GM21529 (cell line): Measurements from ENCODE around the gene NXF2B.
"Not testable (repeated sequence)": the region's sequence is repeated elsewhere in the genome, so short reads cannot be mapped to it uniquely, and the experiment has no call there.

ENCODE experiments used
- ATAC-seq: cut with Tn5 transposase; IDR thresholded peaks from one replicate; pipeline ENCODE4 v1.9.1; 2021; ENCODE audit not compliant: unreplicated experiment

NXF2B gene

DNA sequence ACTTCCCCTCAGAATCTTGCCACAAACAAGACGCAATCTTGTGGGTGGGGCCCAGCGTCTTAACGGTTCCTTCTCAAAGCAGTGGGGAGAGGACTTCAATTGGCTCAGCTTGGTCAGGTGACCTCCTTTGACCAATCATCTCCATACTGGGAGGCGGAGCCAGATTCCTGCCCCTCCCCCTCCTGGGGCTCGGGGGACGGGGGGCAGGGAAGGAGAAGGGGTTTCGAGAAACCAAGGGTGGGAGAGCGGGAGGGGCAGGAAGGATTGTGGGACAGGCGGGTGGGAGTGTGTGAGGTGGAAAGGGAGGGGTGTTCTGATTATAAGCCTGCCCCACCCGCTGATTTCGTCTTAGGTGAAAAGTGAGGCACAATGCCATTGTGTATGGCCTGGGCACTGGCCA lies at the start of gene NXF2B:
Gene NXF2B, minus strand, starts transcription at position 101 of the 400 bp plus-strand sequence. CDS start 59,972 bp downstream, outside the sequence.
- not testable (repeated sequence) for ATAC-seq

- not testable (repeated sequence) for ATAC-seq
These were observed 39.0 kb upstream of the NXF2B start for GRCh38 chrX:102478765-102479164.

- not testable (repeated sequence) for ATAC-seq
These were observed 32.0 kb upstream of the NXF2B start, which contains the start of gene TCP11X2 for GRCh38 chrX:102471762-102472220. Gene TCP11X2 (minus strand): TSS chrX:102471812.

GRCh38 chrX:102470215-102470614 lies 30.4 kb upstream of the NXF2B start:
- not testable (repeated sequence) for ATAC-seq

- ATAC-seq, result not testable (repeated sequence)
These were observed 18.8 kb upstream of the NXF2B start for GRCh38 chrX:102458615-102459014.

DNA sequence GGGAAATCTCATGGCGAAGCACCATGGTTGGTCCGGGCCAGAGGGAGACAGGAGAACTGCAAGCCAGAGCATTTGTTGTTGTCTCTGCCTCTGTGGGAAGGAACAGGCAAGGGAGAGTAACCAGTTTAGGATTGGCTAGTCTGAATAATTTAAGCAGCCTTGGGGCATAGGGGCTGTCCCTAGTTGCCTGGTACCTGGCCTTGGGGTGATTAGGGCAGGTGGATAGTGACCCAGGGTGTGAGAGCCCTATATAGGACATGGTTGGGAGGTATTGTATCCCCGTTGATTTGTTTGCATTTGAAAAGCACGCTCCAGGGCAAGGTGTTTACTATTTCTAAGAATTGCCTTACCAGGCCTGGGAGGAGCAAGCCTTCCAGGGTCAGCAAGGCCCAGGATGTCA lies 25.3 kb downstream of the NXF2B start:
- not testable (repeated sequence) for ATAC-seq

DNA sequence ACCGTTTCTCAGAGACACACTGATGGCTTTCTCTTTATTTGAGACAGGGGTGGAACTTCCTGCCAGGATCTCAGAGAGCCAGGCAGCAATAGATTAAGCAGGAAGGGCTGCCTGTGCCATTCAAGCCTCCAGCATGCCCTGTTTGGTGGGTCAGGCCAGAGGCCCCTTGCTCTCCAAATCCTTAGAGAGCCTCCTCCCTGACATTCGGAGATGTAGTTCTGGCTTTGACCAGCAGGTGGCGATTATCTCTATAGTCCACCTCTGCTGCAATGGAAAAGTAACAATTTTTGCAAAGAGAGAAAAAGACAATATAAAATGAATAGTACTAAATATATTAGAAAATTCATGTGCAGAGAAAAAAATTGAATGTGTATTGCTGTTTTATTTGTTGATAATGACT lies 93.9 kb downstream of the NXF2B start:
- peak; percentile 48 for ATAC-seq

DNA sequence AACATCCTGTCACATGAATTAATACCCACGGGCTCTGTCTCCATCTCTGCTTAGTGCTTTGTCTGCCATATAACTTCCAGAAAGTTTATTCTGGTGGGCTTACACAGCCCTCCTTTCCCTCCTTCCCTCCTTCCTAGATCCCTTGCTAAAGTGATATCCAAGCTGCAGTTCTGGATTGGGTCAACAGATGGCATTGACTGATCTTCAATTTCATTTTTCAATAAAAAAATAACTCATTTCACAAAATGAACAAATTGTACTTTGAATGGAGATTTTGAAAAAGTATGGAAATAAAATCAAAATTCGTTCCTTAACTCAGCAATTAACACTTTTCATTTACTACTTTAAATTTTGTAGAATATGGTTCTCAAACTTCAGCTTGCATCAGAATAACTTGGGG lies 97.9 kb downstream of the NXF2B start:
- no peak for ATAC-seq

GRCh38 chrX:102339312-102340298 lies 100.2 kb downstream of the NXF2B start:
- no peak for ATAC-seq

GRCh38 chrX:102338162-102338561 lies 101.6 kb downstream of the NXF2B start:
- ATAC-seq, result no peak
